PFSK-1 (cell line): ENCODE measurements around the gene TIGAR.

Experiments used
- FOXP2 ChIP-seq: optimal IDR thresholded peaks from 2 replicates; pipeline ENCODE3; 2011; ENCODE audit warnings: borderline replicate concordance, control low read depth, inconsistent platforms; ENCODE audit not compliant: insufficient read depth; ENCODE audit errors: extremely low read length, extremely low read depth
- POLR2AphosphoS5 ChIP-seq: IDR thresholded peaks from 2 replicates; pipeline ENCODE4 v1.6.1; 2012; ENCODE audit warnings: low read depth, mild to moderate bottlenecking, control low read depth, low read length, moderate library complexity
- REST ChIP-seq, 2 experiments: IDR thresholded peaks; 2 replicates each; pipeline versions ENCODE4 v1.6.1 to v1.8.0; 2011 to 2012; ENCODE audit warnings: low read depth in 2 of 2, low read length in 2 of 2, control low read depth in 1 of 2, inconsistent platforms in 1 of 2, mild to moderate bottlenecking in 1 of 2, moderate library complexity in 1 of 2; ENCODE audit not compliant: insufficient read depth in 1 of 2
- SIN3A ChIP-seq: IDR thresholded peaks from 2 replicates; pipeline ENCODE4 v1.6.1; 2012; ENCODE audit warnings: mild to moderate bottlenecking, low read length, moderate library complexity, borderline replicate concordance; ENCODE audit not compliant: insufficient read depth
- TAF1 ChIP-seq: IDR thresholded peaks from 2 replicates; pipeline ENCODE4 v1.6.1; 2012; ENCODE audit warnings: low read length, control low read depth, borderline replicate concordance; ENCODE audit not compliant: insufficient read depth

Gene TIGAR

GRCh38 chr12:4386801-4387200 lies 65.8 kb downstream of the TIGAR start:
- TF ChIP-seq FOXP2 (no peak), SIN3A (no peak), REST (IDR thresholded peaks at IDR 0.05; ENCODE audit: insufficient read depth in 1 of 2, low read depth in 2 of 2, low read length in 2 of 2) (no peak), POLR2AphosphoS5 (no peak), TAF1 (no peak)

GRCh38 chr12:4387607-4388006 lies 66.6 kb downstream of the TIGAR start:
- TF ChIP-seq REST (IDR thresholded peaks at IDR 0.05; ENCODE audit: insufficient read depth in 1 of 2, low read depth in 2 of 2, low read length in 2 of 2) (no peak), SIN3A (no peak), TAF1 (no peak), POLR2AphosphoS5 (no peak), FOXP2 (no peak)

GRCh38 chr12:4388032-4388431 lies 67.0 kb downstream of the TIGAR start:
- TF ChIP-seq TAF1: no peak
- TF ChIP-seq SIN3A: no peak
- TF ChIP-seq FOXP2: no peak
- no peak for TF ChIP-seq POLR2AphosphoS5
- no peak for TF ChIP-seq REST (IDR thresholded peaks at IDR 0.05; ENCODE audit: insufficient read depth in 1 of 2, low read depth in 2 of 2, low read length in 2 of 2)

GRCh38 chr12:4388662-4389061 lies 67.6 kb downstream of the TIGAR start:
- TF ChIP-seq FOXP2 (no peak), REST (IDR thresholded peaks at IDR 0.05; ENCODE audit: insufficient read depth in 1 of 2, low read depth in 2 of 2, low read length in 2 of 2) (no peak), TAF1 (no peak), POLR2AphosphoS5 (no peak), SIN3A (no peak)

- TF ChIP-seq SIN3A (no peak), REST (IDR thresholded peaks at IDR 0.05; ENCODE audit: insufficient read depth in 1 of 2, low read depth in 2 of 2, low read length in 2 of 2) (no peak), POLR2AphosphoS5 (no peak), FOXP2 (no peak), TAF1 (no peak)
These were observed 71.3 kb downstream of the TIGAR start for GRCh38 chr12:4392223-4392742.
